ENCODE data around the gene PEPD. TPM values are rescaled to one million over a fixed set of nuclear protein-coding genes. Genes with fewer than 3 reads are reported as not detected.

The PEPD gene
- total and polyA plus RNA-seq, 4 donors = 37.3 to 211 (median 117) TPM

DNA sequence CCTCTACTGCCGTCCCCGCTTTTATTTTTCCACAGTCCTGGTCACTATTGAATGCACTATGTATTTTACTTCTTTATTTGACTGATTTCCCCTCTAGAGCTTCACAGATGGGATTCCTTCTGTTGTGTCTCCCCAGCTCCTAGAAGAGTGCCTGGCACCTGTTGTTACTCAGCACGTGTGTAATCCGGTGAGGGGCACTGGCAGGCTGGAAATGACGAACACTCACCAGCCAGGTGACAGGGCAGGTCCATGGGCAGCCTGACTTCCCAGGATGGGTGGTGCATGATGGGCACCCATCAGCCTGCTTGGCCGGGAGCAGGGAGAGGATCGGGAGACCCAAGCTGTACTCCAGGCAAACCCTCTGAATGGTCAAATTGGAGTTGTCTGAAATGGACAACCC is 80.9 kb downstream of the PEPD start:
- H3K4me3 ChIP-seq (ENCODE audit: low read depth in 1 of 3, low read length in 3 of 3) = no peak overlapping the region
- H3K36me3 ChIP-seq (ENCODE audit: control insufficient read depth in 4 of 4, insufficient read depth in 3 of 4, low read depth in 1 of 4, low read length in 3 of 4) = peaks cover 0 to 7% (median 6%) of the 10 kb centered on the region in 4 donors
- no peaks in the 10 kb centered on the region for H3K9me3 ChIP-seq (ENCODE audit: control insufficient read depth in 4 of 4, low read length in 3 of 4)
- H3K4me1 ChIP-seq (ENCODE audit: control insufficient read depth in 4 of 4, insufficient read depth in 4 of 4, low read length in 3 of 4) = peaks cover 3 to 40% (median 23%) of the 10 kb centered on the region in 4 donors
- H3K27me3 ChIP-seq (ENCODE audit: control insufficient read depth in 4 of 4, insufficient read depth in 4 of 4, low read length in 3 of 4) = no peaks in the 10 kb centered on the region
- TF ChIP-seq JUND (IDR thresholded peaks at IDR 0.05) (no peak), GABPA (IDR thresholded peaks at IDR 0.05 in 1 of 2, conservative IDR thresholded peaks at IDR 0.05 in 1 of 2) (no peak), REST (IDR thresholded peaks at IDR 0.05) (no peak), EGR1 (IDR thresholded peaks at IDR 0.05; ENCODE audit: low read depth in 2 of 2) (no peak), ATF3 (IDR thresholded peaks at IDR 0.05) (no peak), RXRA (IDR thresholded peaks at IDR 0.05) (no peak), NR2F2 (IDR thresholded peaks at IDR 0.05) (no peak), FOXA1 (IDR thresholded peaks at IDR 0.05) (no peak), SP1 (IDR thresholded peaks at IDR 0.05) (no peak)
- TF ChIP-seq, protein P1, sequence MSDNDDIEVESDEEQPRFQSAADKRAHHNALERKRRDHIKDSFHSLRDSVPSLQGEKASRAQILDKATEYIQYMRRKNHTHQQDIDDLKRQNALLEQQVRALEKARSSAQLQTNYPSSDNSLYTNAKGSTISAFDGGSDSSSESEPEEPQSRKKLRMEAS (IDR thresholded peaks at IDR 0.05) = no peak
- TF ChIP-seq, protein P2, sequence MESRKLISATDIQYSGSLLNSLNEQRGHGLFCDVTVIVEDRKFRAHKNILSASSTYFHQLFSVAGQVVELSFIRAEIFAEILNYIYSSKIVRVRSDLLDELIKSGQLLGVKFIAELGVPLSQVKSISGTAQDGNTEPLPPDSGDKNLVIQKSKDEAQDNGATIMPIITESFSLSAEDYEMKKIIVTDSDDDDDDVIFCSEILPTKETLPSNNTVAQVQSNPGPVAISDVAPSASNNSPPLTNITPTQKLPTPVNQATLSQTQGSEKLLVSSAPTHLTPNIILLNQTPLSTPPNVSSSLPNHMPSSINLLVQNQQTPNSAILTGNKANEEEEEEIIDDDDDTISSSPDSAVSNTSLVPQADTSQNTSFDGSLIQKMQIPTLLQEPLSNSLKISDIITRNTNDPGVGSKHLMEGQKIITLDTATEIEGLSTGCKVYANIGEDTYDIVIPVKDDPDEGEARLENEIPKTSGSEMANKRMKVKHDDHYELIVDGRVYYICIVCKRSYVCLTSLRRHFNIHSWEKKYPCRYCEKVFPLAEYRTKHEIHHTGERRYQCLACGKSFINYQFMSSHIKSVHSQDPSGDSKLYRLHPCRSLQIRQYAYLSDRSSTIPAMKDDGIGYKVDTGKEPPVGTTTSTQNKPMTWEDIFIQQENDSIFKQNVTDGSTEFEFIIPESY (IDR thresholded peaks at IDR 0.05) = no peak
- WGBS = 98% methylated on average over 7 of the region's 7 CpGs
- DNase-seq (ENCODE audit: low spot score) = no peak
- no peak overlapping the region for H3K27ac ChIP-seq (ENCODE audit: low read depth in 1 of 2, low read length in 2 of 2)
- H3K9ac ChIP-seq (ENCODE audit: low read depth in 1 of 2, low read length in 2 of 2) = no peak overlapping the region

- Histone ChIP-seq H3K4me1 (ENCODE audit: control insufficient read depth in 4 of 4, insufficient read depth in 4 of 4, low read length in 3 of 4) (peaks cover 3 to 40% (median 23%) of the 10 kb centered on the region in 4 donors), H3K9me3 (ENCODE audit: control insufficient read depth in 4 of 4, low read length in 3 of 4) (no peaks in the 10 kb centered on the region)
- no peak for DNase-seq (ENCODE audit: low spot score)
Observed at GRCh38 chr19:33440241-33440640, 81.3 kb downstream of the PEPD start.

More at GRCh38 chr19:33440241-33440640, 81.3 kb downstream of the PEPD start:
- no peaks in the 10 kb centered on the region for H3K27me3 ChIP-seq (ENCODE audit: control insufficient read depth in 4 of 4, insufficient read depth in 4 of 4, low read length in 3 of 4)
- no peak overlapping the region for H3K9ac ChIP-seq (ENCODE audit: low read depth in 1 of 2, low read length in 2 of 2)
- 88% methylated on average over 6 of the region's 6 CpGs for WGBS
- TF ChIP-seq RAD21 (IDR thresholded peaks at IDR 0.05) (no peak), REST (IDR thresholded peaks at IDR 0.05) (no peak), HNF4A (conservative IDR thresholded peaks at IDR 0.05) (no peak), RXRA (IDR thresholded peaks at IDR 0.05) (no peak), JUND (IDR thresholded peaks at IDR 0.05) (no peak), CTCF (IDR thresholded peaks at IDR 0.05; ENCODE audit: low read depth, low read length, missing input control) (no peak), YY1 (IDR thresholded peaks at IDR 0.05) (no peak), EGR1 (IDR thresholded peaks at IDR 0.05; ENCODE audit: low read depth in 2 of 2) (no peak), NR2F2 (IDR thresholded peaks at IDR 0.05) (no peak), HNF4G (IDR thresholded peaks at IDR 0.05) (no peak)
- TF ChIP-seq, protein P2 (IDR thresholded peaks at IDR 0.05) = no peak
- no peak overlapping the region for H3K4me3 ChIP-seq (ENCODE audit: low read depth in 1 of 3, low read length in 3 of 3)
- no peak overlapping the region for H3K27ac ChIP-seq (ENCODE audit: low read depth in 1 of 2, low read length in 2 of 2)
- H3K36me3 ChIP-seq (ENCODE audit: control insufficient read depth in 4 of 4, insufficient read depth in 3 of 4, low read depth in 1 of 4, low read length in 3 of 4) = peaks cover 0 to 7% (median 4%) of the 10 kb centered on the region in 4 donors

Measured in liver (tissue), 9 donors.